GM21423 (cell line): ENCODE results near the gene GPS2.

ENCODE experiments used
- ATAC-seq: cut with Tn5 transposase; IDR thresholded peaks from one replicate; pipeline ENCODE4 v1.9.1; 2021; ENCODE audit warnings: mild to moderate bottlenecking, moderate library complexity; ENCODE audit not compliant: unreplicated experiment

The GPS2 gene

GRCh38 chr17:7293816-7294613 is 21.1 kb downstream of the GPS2 start:
- ATAC-seq, result no peak

GRCh38 chr17:7293159-7293558 is 22.0 kb downstream of the GPS2 start:
- ATAC-seq, result no peak

GRCh38 chr17:7292729-7293128 is 22.4 kb downstream of the GPS2 start:
- no peak for ATAC-seq

- no peak for ATAC-seq
These were observed 23.0 kb downstream of the GPS2 start for GRCh38 chr17:7292194-7292593.

GRCh38 chr17:7290685-7291084 is 24.5 kb downstream of the GPS2 start:
- ATAC-seq, result no peak

- no peak for ATAC-seq
These were observed 25.0 kb downstream of the GPS2 start for GRCh38 chr17:7290166-7290565.

GRCh38 chr17:7289256-7290032 is 25.7 kb downstream of the GPS2 start:
- no peak for ATAC-seq

GRCh38 chr17:7285679-7286078 is 29.5 kb downstream of the GPS2 start:
- ATAC-seq, result no peak

GRCh38 chr17:7284911-7285310 is 30.2 kb downstream of the GPS2 start:
- ATAC-seq, result no peak

- ATAC-seq, result no peak
These were observed 31.5 kb downstream of the GPS2 start for GRCh38 chr17:7283471-7284216.

- no peak for ATAC-seq
These were observed 32.3 kb downstream of the GPS2 start for GRCh38 chr17:7282752-7283321.

GRCh38 chr17:7281953-7282751 is 33.0 kb downstream of the GPS2 start:
- no peak for ATAC-seq

- peak; percentile 45 for ATAC-seq
These were observed 33.8 kb downstream of the GPS2 start, which contains the start of gene SLC2A4 for GRCh38 chr17:7281074-7281952. Gene SLC2A4 (plus strand): TSS chr17:7281718. CDS start chr17:7281935, 217 bp downstream.

GRCh38 chr17:7280519-7281073 is 34.6 kb downstream of the GPS2 start:
- peak; percentile 33 for ATAC-seq

- no peak for ATAC-seq
These were observed 35.7 kb downstream of the GPS2 start for GRCh38 chr17:7279448-7279847.

- no peak for ATAC-seq
These were observed 48.4 kb downstream of the GPS2 start for GRCh38 chr17:7266784-7267183.

- ATAC-seq, result no peak
These were observed 51.4 kb downstream of the GPS2 start for GRCh38 chr17:7263801-7264078.

- ATAC-seq, result no peak
These were observed 52.0 kb downstream of the GPS2 start for GRCh38 chr17:7262935-7263800.
